Esophagus squamous epithelium (tissue), 4 donors: ENCODE results near the gene NRG3.
"Not testable (repeated sequence)": the region's sequence is repeated elsewhere in the genome, so short reads cannot be mapped to it uniquely, and the experiment has no call there.

Experiments used
- CTCF ChIP-seq, 6 experiments: fragments of 450-650 bp in 4 of 6; fragments of 200-600 bp in 2 of 6; sonication (generic) in 2 of 6; IDR thresholded peaks; one replicate each; pipeline ENCODE4 v1.5.1; 2016 to 2019; ENCODE audit warnings: antibody characterized with exemption in 6 of 6, mild to moderate bottlenecking in 4 of 6, moderate library complexity in 4 of 6
- POLR2A ChIP-seq, 4 donors: fragments of 450-650 bp; IDR thresholded peaks; one replicate each; pipeline ENCODE4 v1.6.1; 2017; ENCODE audit warnings: antibody characterized with exemption in 4 of 4, mild to moderate bottlenecking in 4 of 4, moderate library complexity in 3 of 4

DNA sequence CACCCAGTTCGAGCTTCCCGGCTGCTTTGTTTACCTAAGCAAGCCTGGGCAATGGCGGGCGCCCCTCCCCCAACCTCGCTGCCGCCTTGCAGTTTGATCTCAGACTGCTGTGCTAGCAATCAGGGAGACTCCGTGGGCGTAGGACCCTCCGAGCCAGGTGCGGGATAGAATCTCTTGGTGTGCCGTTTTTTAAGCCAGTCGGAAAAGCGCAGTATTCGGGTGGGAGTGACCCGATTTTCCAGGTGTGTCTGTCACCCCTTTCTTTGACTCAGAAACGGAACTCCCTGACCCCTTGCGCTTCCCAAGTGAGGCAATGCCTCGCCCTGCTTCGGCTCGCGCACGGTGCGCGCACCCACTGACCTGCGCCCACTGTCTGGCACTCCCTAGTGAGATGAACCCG lies 474.6 kb downstream of the NRG3 start:
- not testable (repeated sequence) for TF ChIP-seq POLR2A, CTCF (IDR thresholded peaks at IDR 0.05)
